H1 (cell line): ENCODE data around the gene SLC35B1.

Experiments
- CBX5 ChIP-seq: fragments of 300-800, 300-1000 bp; sonication (generic); IDR thresholded peaks from 2 replicates; pipeline ENCODE4 v1.7.1; 2016; ENCODE audit warnings: antibody characterized with exemption, low read length, low read depth
- CHD2 ChIP-seq: IDR thresholded peaks from 2 replicates; pipeline ENCODE4 v1.6.1; 2012; ENCODE audit warnings: low read length, improper control_type of control experiment
- KDM4A ChIP-seq: IDR thresholded peaks from one replicate; pipeline ENCODE4 v1.7.1; 2012; ENCODE audit warnings: low read depth, mild to moderate bottlenecking, moderate library complexity, low read length, inconsistent platforms; ENCODE audit not compliant: severe bottlenecking
- POLR2A ChIP-seq, 2 experiments: IDR thresholded peaks; 1 replicate in 1 of 2; 2 replicates in 1 of 2; pipeline ENCODE4 v1.6.1; 2011; ENCODE audit warnings: low read depth in 2 of 2, low read length in 2 of 2, mild to moderate bottlenecking in 2 of 2; ENCODE audit errors: control extremely low read depth in 1 of 2
- RFX5 ChIP-seq: IDR thresholded peaks from 2 replicates; pipeline ENCODE4 v1.6.1; 2011; ENCODE audit warnings: low read depth, low read length, improper control_type of control experiment, borderline replicate concordance
- SUZ12 ChIP-seq: fragments of 200-600 bp; sonication (generic); IDR thresholded peaks from 2 replicates; pipeline ENCODE4 v1.6.1; 2012; ENCODE audit warnings: mild to moderate bottlenecking, inconsistent platforms, low read length, moderate library complexity, mixed read lengths
- TF ChIP-seq, protein P1 (sequence below), 3 experiments: IDR thresholded peaks; 1 replicate in 2 of 3; 2 replicates in 1 of 3; pipeline versions ENCODE4 v1.5.1 to v1.6.1; 2011; ENCODE audit warnings: low read length in 3 of 3, mild to moderate bottlenecking in 3 of 3, inconsistent platforms in 2 of 3, low read depth in 1 of 3, moderate library complexity in 1 of 3; ENCODE audit not compliant: insufficient read depth in 1 of 3; ENCODE audit errors: control extremely low read depth in 1 of 3

DNA sequence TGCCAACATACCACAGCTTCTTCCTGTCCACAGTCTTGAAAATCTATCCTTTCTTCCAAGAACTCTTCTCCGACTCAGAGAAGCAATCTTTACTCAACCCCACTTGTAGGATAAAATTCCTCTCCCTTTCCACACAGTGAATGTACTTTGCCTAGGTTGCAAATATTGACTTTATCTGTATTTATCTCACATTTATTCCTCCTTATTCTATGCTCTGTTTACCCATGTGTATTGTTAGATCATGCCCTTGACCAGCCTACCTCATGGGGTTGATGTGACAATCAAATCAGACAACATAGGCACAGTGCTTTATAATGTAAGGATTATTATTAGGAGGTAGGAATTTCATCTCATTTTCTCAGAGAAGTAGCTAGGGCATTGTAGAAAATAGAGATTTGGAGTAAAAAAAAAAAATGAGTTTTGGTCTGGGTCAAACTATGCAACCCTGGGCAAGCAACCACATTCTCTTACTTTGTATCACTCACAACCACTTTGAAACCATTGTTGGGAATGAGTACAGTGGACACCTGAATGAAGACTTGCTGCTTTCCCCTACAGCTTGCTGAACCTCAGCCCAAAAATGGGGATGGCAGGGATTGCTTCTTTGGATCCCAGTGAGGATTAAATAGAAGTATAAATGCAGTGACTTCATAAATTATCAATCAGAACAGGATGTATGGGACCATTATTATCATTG, 9.1 kb upstream of the SLC35B1 start:
- TF ChIP-seq, protein P1, sequence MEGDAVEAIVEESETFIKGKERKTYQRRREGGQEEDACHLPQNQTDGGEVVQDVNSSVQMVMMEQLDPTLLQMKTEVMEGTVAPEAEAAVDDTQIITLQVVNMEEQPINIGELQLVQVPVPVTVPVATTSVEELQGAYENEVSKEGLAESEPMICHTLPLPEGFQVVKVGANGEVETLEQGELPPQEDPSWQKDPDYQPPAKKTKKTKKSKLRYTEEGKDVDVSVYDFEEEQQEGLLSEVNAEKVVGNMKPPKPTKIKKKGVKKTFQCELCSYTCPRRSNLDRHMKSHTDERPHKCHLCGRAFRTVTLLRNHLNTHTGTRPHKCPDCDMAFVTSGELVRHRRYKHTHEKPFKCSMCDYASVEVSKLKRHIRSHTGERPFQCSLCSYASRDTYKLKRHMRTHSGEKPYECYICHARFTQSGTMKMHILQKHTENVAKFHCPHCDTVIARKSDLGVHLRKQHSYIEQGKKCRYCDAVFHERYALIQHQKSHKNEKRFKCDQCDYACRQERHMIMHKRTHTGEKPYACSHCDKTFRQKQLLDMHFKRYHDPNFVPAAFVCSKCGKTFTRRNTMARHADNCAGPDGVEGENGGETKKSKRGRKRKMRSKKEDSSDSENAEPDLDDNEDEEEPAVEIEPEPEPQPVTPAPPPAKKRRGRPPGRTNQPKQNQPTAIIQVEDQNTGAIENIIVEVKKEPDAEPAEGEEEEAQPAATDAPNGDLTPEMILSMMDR (IDR thresholded peaks at IDR 0.05; ENCODE audit: control extremely low read depth in 1 of 3, insufficient read depth in 1 of 3, low read depth in 1 of 3, low read length in 3 of 3), result no peak
- no peak for TF ChIP-seq POLR2A (IDR thresholded peaks at IDR 0.05; ENCODE audit: control extremely low read depth in 1 of 2, low read depth in 2 of 2, low read length in 2 of 2)
- no peak for TF ChIP-seq RFX5
- no peak for TF ChIP-seq CHD2
- no peak for TF ChIP-seq SUZ12
- no peak for TF ChIP-seq KDM4A
- TF ChIP-seq CBX5, result no peak
